ENCODE results near the gene CELA1.
"Not testable (repeated sequence)": the region's sequence is repeated elsewhere in the genome, so short reads cannot be mapped to it uniquely, and the experiment has no call there.

The CELA1 gene

DNA sequence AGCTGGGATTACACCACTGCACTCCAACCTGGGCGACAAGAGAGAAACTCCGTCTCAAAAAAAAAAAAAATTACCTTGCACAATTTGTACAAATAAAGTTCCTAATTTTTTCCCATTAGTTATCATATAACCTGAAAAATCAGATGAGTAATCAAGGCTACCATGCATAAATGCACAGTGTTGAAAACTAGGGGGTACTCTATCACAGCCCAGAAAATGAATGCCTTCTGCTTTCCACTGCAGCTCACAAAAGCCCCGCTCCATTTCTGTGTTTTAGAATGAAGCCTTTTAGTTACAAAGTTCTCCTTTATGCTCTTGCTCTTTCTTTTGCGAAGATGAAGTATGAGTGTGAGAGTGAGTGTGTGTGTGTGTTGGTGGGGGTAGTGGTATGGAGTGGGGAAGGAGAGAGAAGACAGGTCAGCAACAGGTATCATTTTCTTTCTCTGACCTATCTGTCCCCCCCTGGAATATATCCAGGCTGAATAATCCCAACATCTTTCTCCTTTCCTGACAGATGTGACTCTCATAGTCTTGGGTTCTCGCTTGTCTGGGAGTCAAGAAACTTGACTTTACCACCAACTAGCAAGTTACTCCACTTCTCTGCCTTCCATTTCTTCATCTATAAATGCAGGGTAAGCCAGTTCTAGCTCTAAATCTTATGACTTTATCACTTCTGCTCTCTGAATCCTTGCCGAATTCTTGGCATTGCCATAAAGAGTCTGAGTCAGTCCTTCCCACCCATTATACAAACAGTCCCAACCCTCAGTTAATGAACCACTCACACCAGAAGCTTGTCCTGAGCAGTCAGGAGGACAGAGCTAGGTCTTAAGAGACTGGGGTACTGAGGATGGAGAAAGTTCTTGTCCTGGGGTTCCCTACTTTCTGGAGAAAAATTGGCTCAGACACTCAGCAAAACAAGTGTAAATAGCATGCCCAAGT is 38.6 kb downstream of the CELA1 start:
- DNase-seq, result no peak

DNA sequence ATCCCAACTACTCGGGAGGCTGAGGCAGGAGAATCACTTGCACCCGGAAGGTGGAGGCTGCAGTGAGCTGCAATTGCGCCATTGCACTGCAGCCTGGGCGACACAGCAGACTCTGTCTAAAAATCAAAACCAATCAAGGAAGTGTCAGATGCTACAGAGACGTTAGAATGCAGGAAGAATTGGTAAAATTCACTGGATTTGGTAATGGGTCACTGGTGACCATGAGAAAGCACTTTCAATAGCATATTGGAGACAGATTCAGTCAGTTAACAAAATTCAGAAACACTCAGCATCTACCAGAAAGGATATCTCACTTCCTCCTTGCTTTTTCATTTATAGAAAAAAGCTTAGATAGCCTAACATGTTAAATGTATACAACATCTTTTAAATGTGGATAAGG is 40.0 kb downstream of the CELA1 start:
- no peak for DNase-seq

DNA sequence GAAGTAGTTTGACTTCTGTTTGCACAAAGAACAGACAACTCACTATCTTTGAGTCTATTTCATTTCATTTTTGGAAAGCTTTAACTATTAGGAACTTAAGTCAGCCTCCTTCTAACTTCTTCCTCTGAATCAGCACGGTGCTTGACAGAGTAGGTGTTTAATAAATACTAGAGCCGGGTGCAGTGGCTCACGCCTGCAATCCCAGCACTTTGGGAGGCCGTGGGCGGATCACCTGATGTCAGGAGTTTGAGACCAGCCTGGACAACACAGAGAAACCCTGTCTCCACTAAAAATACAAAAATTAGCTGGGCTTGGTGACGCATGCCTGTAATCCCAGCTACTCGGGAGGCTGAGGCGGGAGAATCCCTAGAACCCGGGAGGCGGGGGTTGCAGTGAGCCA is 45.7 kb downstream of the CELA1 start:
- not testable (repeated sequence) for DNase-seq

DNA sequence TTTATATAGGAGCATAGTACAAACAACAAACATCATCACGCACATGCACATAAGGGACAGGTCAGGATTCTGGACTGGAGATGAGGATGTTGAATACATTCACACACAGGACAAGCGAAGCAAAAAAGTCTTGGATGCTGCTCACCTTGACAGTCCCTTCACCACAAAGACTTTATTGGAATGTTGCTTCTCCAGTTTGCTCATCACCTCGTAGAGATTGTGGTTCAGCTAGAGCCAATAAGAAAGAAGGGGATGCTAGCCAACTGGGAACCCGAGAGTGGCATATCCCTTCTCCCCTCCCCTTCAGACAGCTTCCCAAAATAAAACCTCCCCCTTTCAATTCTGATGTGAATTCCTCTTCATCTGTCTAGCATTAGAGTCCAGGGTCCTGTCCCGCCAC is 50.8 kb downstream of the CELA1 start:
- no peak for DNase-seq

DNA sequence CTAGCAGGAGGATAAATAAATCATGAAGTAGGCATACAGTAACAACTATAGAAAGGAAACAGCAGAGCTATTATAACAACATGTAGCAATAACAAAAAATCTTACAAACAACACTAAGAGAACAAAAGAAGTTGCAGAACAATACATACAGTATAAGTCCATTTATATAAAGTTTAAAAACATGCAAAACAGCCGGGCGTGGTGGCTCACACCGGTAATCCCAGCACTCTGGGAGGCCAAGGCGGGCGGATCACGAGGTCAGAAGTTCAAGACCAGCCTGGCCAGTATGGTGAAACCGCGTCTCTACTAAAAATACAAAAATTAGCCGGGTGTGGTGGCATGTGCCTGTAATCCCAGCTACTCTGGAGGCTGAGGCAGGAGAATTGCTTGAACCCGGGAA is 52.4 kb downstream of the CELA1 start:
- DNase-seq, result not testable (repeated sequence)

DNA sequence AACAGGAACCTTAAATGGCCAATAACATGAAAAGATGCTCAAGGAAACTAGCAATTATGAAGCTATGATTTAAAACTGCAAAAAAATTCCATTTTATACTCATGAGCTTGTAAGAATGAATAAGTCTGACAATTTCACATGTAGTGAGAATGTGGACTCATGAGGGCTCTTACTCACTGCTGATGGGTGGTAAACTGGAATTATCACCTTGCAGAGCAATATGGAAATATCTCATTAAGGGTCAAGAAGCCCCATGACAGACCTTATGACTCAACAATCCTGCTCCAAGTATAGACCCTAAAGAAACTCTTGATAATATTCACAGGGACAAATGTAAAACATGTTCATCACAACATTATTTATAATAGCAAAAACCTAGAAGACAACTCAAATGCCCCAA is 52.8 kb downstream of the CELA1 start:
- DNase-seq, result no peak

DNA sequence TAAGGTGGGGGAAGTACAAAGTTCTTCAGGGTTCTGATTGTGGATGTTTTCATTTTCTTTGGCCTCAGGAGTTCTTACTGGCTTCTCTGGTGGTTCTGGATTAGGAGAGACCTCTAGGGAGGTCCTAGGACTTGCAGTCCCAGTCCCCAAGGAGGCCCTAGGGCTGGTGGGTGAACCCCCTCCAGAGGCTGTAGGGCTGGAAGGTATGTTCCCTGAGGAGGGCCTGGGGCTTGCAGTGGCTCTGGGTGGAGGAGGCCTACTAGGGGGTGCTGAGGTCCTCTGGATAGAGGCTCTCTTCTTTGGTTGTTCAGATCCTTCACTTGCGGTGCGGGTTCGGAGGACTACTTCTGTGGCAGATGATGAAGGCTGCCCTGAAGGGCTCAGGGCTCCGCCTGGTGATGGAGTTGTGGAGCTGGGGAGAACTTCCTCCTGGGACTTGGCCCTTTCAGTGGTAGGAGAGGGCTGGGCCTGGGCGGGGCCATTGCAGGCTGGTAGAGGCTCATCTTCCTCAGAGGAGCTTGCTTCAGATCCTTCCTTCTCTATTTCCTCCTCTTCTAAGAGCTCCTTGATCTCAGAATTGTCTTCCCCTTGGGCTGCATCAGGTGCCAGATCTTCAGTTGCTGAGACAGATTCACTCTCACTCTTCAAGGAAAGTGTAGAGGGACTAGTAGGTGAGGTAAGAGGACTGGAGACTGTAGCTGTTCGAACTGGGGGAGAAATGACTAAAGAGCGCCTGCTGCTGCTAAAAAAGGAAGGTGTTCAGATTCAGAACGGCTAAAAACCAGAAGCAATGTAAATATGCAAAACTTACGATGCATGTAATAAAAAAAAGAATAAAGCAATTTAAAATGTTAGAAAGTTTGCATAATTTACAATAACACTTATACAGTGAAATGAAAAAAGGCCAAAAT is 54.6 kb downstream of the CELA1 start:
- DNase-seq, result not testable (repeated sequence)

DNA sequence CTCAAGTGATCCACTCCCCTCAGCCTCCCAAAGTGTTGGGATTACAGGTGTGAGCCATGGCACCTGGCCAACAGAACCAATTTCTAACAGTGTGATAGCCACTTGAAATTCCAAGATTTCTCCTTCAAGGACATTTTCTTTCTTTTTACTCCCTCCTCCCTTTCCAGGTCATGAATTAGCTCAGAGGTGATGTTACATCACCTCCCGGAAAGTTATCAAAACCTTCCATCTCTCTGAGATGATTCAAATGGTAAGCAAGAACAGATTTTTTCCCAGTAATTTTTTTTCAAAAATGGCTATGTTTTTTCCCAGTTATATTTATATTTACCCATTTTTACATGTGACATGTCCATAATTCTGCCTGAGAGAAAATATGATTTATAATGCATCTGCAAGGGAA is 60.6 kb downstream of the CELA1 start:
- no peak for DNase-seq

DNA sequence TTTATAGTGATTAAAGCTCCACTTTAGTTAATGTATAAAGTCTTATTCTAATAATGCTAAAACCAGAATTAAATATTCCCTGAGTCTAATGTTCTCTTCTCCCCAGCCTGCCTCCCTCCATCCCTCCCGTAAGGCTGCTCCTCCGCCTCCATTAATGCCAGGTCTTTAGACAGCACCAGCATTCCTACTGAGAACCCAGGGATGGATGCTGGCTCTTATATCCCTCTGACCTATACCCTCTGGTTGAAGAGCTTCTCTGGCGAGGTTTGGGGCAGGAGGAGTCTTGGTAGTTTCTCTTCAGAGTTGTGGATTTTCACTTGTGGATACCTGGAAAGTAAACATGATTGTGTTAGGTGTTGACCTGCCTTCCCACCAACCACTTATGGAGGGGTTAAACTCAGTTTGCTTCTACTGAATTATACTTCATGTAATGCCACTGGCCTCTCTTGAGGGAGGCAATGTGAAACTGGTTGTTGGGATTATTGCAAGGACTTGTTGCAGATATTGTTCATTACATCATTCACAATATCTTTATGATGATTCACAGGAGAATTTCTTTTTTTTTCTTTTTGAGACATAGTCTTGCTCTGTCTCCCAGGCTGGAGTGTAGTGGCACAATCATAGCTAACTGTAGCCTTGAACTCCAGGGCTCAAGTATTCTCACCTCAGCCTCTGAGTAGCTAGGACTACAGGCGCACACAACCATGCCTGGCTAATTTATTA is 65.1 kb downstream of the CELA1 start:
- DNase-seq, result no peak
